C4-2B (cell line): ENCODE results near the gene CACHD1.
"Not testable (repeated sequence)": the region's sequence is repeated elsewhere in the genome, so short reads cannot be mapped to it uniquely, and the experiment has no call there.

Experiments used
- H3K27ac ChIP-seq: fragments of 450-650 bp; 2 replicates; pipeline ENCODE4 v1.5.1; 2017
- ZFX ChIP-seq: fragments of 450-650 bp; IDR thresholded peaks from 2 replicates; pipeline ENCODE4 v1.6.1; 2017
- TF ChIP-seq, protein P1 (sequence below): fragments of 450-650 bp; conservative IDR thresholded peaks from 2 replicates; pipeline ENCODE4 v1.5.1; 2017; ENCODE audit warnings: mild to moderate bottlenecking

Gene CACHD1

DNA sequence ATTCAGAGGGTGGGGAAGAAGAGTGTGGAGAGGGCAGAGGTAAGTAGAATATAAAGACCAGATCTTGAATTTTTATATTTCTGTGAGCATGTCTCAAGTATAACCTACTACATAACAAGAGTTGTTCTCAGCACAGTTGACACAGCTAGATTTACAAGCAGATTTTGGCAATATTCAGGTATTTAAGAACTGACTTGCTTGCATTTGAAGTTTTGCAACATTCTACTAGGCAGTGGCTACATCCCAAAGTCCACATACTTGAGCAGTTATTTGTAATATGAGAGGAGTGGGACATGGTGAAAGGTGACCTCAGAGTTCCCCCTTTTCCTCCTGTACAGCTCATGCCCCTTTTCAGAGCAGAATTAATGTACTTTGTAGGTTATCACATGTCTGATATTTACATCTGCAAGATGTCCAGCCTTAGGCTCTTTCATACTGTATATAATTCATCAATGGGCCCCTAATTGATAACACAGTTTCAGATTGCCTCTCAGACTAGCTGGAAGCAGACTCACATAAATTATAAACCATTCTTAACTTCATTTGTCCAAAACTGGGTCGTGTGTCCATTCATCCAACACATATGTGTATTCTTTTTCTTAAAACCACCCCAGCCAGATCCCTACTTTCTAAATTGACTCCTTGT lies 138.2 kb downstream of the CACHD1 start:
- no peak overlapping the region for H3K27ac ChIP-seq
- TF ChIP-seq, protein P1, sequence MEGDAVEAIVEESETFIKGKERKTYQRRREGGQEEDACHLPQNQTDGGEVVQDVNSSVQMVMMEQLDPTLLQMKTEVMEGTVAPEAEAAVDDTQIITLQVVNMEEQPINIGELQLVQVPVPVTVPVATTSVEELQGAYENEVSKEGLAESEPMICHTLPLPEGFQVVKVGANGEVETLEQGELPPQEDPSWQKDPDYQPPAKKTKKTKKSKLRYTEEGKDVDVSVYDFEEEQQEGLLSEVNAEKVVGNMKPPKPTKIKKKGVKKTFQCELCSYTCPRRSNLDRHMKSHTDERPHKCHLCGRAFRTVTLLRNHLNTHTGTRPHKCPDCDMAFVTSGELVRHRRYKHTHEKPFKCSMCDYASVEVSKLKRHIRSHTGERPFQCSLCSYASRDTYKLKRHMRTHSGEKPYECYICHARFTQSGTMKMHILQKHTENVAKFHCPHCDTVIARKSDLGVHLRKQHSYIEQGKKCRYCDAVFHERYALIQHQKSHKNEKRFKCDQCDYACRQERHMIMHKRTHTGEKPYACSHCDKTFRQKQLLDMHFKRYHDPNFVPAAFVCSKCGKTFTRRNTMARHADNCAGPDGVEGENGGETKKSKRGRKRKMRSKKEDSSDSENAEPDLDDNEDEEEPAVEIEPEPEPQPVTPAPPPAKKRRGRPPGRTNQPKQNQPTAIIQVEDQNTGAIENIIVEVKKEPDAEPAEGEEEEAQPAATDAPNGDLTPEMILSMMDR, result no peak
- TF ChIP-seq ZFX, result no peak

DNA sequence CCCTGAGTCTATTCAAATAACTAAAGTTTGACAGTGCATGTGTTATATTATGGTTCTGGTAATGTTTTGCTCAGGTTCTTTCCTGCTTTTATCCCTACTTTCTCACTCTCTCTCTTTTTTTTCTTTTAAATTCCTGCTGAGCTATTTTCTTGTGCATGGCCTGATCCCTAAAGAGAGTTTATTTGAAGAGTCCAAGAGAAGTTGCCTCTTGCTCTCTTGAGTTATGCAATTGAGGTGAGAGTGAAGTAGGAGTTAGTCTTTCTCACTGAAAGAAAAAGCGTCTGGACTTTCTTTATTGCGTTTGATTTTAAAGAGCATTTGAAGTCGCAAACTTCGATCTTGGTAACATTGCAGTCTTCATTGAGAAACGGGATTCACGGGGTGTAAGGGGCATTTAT lies 138.7 kb downstream of the CACHD1 start:
- no peak for TF ChIP-seq ZFX
- TF ChIP-seq, protein P1, result no peak
- H3K27ac ChIP-seq, result no peak overlapping the region

DNA sequence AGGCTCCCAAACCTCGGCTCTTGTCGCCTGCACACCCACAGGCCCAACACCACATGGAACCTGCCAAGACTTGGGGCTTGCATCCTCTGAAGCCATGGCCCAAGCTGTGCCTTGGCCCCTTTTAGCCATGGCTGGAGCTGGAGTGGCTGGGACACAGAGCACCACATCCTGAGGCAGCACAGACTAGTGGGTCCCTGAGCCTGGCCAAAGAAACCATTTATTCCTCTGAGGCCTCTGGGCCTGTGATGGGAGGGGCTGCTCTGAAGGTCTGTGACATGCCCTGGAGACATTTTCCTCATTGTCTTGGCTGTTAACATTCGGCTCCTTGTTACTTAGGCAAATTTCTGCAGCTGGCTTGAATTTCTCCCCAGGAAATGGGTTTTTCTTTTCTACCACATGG lies 141.0 kb downstream of the CACHD1 start:
- not testable (repeated sequence) for H3K27ac ChIP-seq

DNA sequence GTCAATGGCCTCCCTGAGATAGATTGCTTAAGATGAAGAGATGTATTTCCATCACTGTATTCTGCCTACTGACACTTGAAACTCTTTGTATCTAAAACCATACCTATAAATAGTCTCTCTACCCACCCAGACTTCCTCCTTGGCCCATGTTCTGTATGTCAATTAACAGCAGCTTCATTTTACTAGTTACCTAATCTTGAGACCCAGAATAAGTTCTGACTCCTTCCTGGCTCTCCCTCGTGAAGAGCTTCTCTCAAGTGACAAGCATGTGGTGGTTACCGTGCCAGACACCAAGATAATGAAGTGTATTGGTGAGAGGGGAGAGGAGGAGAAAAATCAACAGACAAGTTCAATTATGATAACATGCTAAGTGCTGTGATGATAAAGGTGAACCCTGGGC lies 146.1 kb downstream of the CACHD1 start:
- H3K27ac ChIP-seq, result no peak overlapping the region
- TF ChIP-seq ZFX, result no peak
- TF ChIP-seq, protein P1, result no peak

DNA sequence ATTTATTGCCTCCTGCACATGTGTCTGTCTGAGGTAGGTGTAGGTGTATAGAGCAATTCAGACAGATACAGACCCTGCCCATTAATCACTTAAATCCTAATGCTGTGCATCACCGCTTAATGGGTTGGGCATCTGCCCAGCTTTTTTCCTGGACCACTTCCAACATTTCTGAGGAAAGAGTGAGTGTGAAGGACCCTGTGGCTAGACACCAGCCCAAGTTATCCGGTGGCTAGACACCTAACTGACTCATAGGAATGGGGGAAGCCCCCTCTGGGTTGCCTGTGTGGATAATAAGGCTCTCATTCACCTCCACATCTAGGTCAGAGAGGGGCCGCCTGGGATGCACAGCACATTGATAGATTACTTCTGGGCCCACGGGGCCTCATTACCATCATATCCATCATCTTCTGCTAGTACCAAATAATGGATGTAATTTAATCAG lies 153.8 kb downstream of the CACHD1 start:
- TF ChIP-seq, protein P1, result no peak
- no peak for TF ChIP-seq ZFX
- H3K27ac ChIP-seq, result no peak overlapping the region

DNA sequence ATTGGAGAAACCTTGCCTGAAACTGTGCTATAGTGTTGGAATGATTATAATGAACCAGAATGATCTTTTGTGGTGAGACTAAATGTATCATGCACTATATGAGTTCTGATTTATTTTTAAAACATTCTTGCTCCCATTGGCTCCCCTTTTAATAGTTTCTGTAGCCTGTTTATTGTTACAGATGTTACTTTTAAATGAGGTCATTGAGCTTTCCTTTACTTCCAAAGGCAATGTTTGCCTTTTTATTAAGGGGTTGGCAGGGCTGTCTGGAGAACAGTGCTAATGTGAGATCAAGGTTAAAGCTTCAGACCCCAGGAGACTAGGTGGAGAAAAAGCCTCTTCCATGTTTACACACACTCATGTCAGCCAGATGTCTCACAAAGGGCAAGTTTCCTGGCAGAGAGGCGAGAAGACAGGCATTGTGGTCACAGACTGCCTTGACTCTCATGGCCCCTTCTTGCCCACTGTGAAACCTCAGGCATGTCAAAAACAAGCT lies 154.3 kb downstream of the CACHD1 start:
- H3K27ac ChIP-seq, result no peak overlapping the region
- TF ChIP-seq ZFX, result no peak
- TF ChIP-seq, protein P1, result no peak

DNA sequence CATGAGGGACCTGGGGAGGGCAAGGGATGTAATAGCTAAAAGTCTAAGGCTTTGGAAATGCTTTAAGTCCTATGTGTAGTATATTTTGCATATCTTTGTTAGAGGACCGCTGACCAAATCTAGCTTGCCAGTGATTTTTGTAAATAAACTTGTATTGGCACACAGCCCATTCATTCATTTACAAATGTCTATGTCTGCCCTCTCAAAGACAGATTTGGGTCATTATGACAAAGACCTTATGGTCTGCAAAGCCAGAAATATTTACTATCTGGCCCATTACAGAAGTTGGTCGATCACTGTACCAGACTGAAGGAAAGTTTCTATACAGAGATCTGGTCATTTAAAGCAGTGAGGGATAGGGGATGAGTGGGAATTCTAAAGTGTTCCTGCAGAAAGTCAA lies 154.9 kb downstream of the CACHD1 start:
- no peak overlapping the region for H3K27ac ChIP-seq
- TF ChIP-seq ZFX, result no peak
- TF ChIP-seq, protein P1, result no peak

DNA sequence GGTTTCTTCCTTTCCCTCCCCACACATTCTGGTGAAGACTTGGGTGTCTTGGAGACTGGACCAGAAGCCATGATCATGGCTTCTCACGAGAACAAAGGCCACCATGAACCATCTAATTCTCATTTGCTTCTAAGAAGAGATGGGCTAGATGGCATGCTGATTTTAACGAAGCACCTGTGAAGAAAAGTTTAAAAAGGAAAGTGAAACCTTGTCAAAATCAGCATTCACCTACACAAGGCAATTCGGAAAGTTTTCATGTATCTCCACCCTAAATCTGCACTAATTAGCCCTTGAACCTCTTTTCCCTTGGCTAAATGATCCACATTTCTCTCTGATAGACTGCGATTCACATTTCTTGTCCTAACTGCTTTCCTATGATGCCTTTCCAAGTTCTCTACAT lies 160.7 kb downstream of the CACHD1 start:
- H3K27ac ChIP-seq, result no peak overlapping the region
- TF ChIP-seq, protein P1, result no peak
- no peak for TF ChIP-seq ZFX
